ENCODE measurements around the gene SLC1A2. TPM values are rescaled to one million over a fixed set of nuclear protein-coding genes. Genes with fewer than 3 reads are reported as not detected.

The SLC1A2 gene
- total RNA-seq, 2 experiments from 2014 or later: not detected

DNA sequence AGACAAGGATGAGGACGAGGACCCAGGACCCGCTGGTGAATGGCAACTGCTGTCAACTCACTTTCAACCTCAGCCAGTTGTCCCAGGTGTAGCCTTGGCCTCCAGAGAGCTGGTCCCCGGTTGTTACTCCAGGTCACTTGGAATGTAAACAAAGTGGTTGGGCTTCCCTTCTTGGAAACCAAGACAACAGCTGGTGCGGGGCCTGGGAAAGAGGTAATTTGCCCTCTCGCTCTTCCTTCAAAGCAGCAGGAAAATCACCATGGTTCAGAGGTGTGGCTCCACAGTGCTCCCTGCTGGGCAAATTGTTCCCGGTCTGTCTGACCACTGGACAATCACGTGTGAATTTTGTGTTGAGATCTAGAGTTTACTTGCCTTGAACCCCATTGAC lies 15.0 kb downstream of the SLC1A2 start:
- no peaks in the 10 kb centered on the region for H3K4me1 Mint-ChIP-seq (ENCODE audit: low read depth)
- intact Hi-C loops (cut with micrococcal nuclease): no loop called here
- H3K27ac Mint-ChIP-seq: no peak overlapping the region
- H3K27me3 Mint-ChIP-seq: no peaks in the 10 kb centered on the region
- CTCF ChIA-PET: interaction anchor here (0.6 to 2.6 kb wide), 9 partner anchors 12 to 838 kb away, joined by 3 to 9 read pairs (median 4); partner anchors contain the start of genes APIP and PDHX
- DNase-seq: peak; percentile 37
- no peak overlapping the region for H3K4me3 Mint-ChIP-seq
- POLR2A ChIA-PET: no interaction called here
- no peaks in the 10 kb centered on the region for H3K36me3 Mint-ChIP-seq
- no peaks in the 10 kb centered on the region for H3K9me3 Mint-ChIP-seq

DNA sequence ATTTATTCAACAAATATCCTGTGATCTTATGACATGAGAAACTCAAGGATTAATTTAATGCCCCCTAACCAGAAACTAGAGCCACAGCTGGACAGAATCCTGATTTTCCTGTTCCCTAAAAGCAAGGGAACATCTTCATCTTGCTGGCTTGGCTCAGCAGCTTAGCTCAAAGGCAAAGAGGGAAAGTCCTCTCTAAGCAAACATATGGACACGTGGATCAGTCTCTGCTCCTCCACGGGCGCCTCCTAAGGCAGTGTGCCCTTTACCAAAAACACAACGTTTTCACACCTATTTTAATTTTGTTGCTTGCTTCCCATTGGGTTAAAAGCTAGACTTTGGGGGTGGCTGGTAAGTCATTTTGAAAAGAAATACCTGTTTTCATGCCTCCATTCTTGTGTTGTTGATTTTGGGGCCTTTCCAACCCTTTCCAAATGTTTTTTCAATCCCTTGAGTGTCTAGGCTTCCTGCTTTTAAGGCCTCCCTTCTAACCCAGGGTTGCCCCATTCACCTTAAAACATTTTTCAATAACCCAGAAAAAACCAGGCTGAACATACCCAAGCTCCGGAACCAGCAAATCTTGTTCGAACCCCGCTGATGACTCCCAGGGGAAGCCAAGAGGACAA lies 15.5 kb downstream of the SLC1A2 start:
- peaks cover 4% of the 10 kb centered on the region for H3K27me3 Mint-ChIP-seq
- no peak overlapping the region for H3K4me3 Mint-ChIP-seq
- ChIA-PET CTCF (interaction anchor here (0.6 to 2.6 kb wide), 9 partner anchors 12 to 838 kb away, joined by 3 to 9 read pairs (median 4); partner anchors contain the start of genes APIP and PDHX), POLR2A (no interaction called here)
- no peaks in the 10 kb centered on the region for H3K9me3 Mint-ChIP-seq
- H3K4me1 Mint-ChIP-seq (ENCODE audit: low read depth): no peaks in the 10 kb centered on the region
- intact Hi-C loops (cut with micrococcal nuclease): no loop called here
- no peak for DNase-seq
- no peaks in the 10 kb centered on the region for H3K36me3 Mint-ChIP-seq
- no peak overlapping the region for H3K27ac Mint-ChIP-seq

- no peak overlapping the region for H3K27ac Mint-ChIP-seq
- CTCF ChIA-PET: interaction anchor here (0.6 to 2.6 kb wide), 9 partner anchors 11 to 1331 kb away, joined by 3 to 9 read pairs (median 4); partner anchors contain the start of genes APIP and PDHX
- no peak for DNase-seq
These were observed 16.4 kb downstream of the SLC1A2 start for GRCh38 chr11:35402751-35403660.

DNA sequence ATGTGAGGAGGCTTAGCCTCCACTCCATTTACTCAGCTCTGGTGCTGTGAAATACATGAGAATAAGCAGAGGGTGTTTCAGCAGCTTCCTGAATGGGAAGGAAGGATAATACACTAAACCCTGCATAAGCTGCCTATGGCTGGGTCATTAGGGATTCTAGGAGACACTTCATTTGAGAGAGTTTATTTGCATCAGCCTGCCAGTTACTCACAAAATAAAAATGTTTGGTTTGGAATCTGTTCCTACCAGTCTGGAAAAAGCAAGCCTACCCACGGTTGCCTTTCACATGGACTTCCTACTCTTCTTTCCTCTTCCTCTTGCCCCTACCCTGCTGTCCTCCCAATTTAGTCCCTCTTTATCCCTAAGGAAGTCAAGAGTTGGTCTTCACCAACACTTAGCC lies 20.5 kb downstream of the SLC1A2 start:
- no peaks in the 10 kb centered on the region for H3K4me1 Mint-ChIP-seq (ENCODE audit: low read depth)
- peaks cover 12% of the 10 kb centered on the region for H3K27me3 Mint-ChIP-seq
- no peak overlapping the region for H3K4me3 Mint-ChIP-seq
- no peak overlapping the region for H3K27ac Mint-ChIP-seq
- no peaks in the 10 kb centered on the region for H3K36me3 Mint-ChIP-seq
- POLR2A ChIA-PET: no interaction called here
- intact Hi-C loops (cut with micrococcal nuclease): no loop called here
- H3K9me3 Mint-ChIP-seq: no peaks in the 10 kb centered on the region
- DNase-seq: no peak
- CTCF ChIA-PET: no interaction called here

More at GRCh38 chr11:35402751-35403660, 16.4 kb downstream of the SLC1A2 start:
- Mint-ChIP-seq H3K4me1 (ENCODE audit: low read depth) (no peaks in the 10 kb centered on the region), H3K9me3 (no peaks in the 10 kb centered on the region), H3K4me3 (no peak overlapping the region), H3K27me3 (peaks cover 8% of the 10 kb centered on the region), H3K36me3 (no peaks in the 10 kb centered on the region)
- POLR2A ChIA-PET: no interaction called here
- intact Hi-C loops (cut with micrococcal nuclease): no loop called here

DNA sequence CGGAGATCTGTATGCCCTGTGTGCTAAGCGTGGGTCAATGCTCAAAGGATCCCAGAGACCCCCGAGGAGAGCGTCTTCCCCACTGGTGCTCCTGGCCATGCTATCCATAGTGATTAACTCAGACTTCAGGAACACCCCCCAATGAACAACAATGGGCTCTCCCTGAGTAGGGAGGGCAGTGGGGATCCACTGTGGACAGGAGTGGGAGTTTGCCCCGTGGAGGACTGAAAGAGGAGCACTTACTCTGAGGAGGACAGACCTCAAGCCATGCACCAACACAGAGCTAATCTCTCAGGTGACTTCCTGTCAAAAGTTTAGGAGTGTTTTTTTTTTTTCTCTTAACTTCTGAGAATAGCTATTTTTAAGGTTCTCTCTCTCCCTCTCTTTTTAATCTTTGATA lies 24.4 kb downstream of the SLC1A2 start:
- intact Hi-C loops (cut with micrococcal nuclease): loop anchor here (5.0 kb wide), 3 partner anchors 553 to 883 kb away; partner anchors contain the start of gene ELF5
- POLR2A ChIA-PET: interaction anchor here (0.6 kb wide), 1 partner anchor 180 kb away, joined by 4 read pairs; no protein-coding TSS in a partner anchor
- H3K4me1 Mint-ChIP-seq (ENCODE audit: low read depth): peaks cover 24% of the 10 kb centered on the region
- H3K4me3 Mint-ChIP-seq: no peak overlapping the region
- H3K9me3 Mint-ChIP-seq: no peaks in the 10 kb centered on the region
- CTCF ChIA-PET: interaction anchor here (1.4 to 6.8 kb wide), 3 partner anchors 18 to 808 kb away, joined by 3 to 151 read pairs (median 39); no protein-coding TSS in a partner anchor
- no peak overlapping the region for H3K27ac Mint-ChIP-seq
- no peak for DNase-seq
- H3K27me3 Mint-ChIP-seq: peaks cover 14% of the 10 kb centered on the region
- no peaks in the 10 kb centered on the region for H3K36me3 Mint-ChIP-seq

DNA sequence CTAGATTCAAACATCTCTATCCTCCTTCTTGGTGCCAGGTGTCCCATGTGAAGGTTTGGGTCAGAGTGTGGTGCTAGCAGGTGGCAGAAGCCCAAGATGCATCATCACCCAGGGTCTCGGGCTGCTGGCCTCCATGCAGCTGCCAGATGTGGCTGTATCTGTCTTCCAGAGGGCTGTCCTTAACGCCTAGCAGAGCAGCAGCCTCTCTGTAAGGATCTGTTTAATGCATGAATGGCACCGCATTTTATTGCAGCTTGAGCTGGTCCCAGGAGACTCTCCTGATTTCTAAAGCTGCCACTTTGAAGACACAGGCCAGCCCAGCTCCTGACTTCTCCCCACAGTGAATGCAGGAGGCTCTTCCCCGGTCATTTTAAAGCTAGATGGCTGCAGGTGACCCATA lies 26.3 kb downstream of the SLC1A2 start:
- Mint-ChIP-seq H3K9me3 (no peaks in the 10 kb centered on the region), H3K36me3 (no peaks in the 10 kb centered on the region), H3K27me3 (peaks cover 7% of the 10 kb centered on the region), H3K4me3 (no peak overlapping the region), H3K27ac (no peak overlapping the region), H3K4me1 (ENCODE audit: low read depth) (peaks cover 26% of the 10 kb centered on the region)
- CTCF ChIA-PET: interaction anchor here (0.5 to 6.8 kb wide), 13 partner anchors 11 to 806 kb away, joined by 3 to 151 read pairs (median 6); no protein-coding TSS in a partner anchor
- intact Hi-C loops (cut with micrococcal nuclease): loop anchor here (5.0 kb wide), 3 partner anchors 551 to 881 kb away; partner anchors contain the start of gene ELF5
- POLR2A ChIA-PET: no interaction called here
- no peak for DNase-seq

GRCh38 chr11:35391922-35392688 lies 27.3 kb downstream of the SLC1A2 start:
- Mint-ChIP-seq H3K27me3 (peaks cover 4% of the 10 kb centered on the region), H3K4me3 (no peak overlapping the region), H3K4me1 (ENCODE audit: low read depth) (peaks cover 30% of the 10 kb centered on the region), H3K36me3 (no peaks in the 10 kb centered on the region), H3K27ac (no peak overlapping the region), H3K9me3 (no peaks in the 10 kb centered on the region)
- DNase-seq: peak; percentile 89
- intact Hi-C loops (cut with micrococcal nuclease): loop anchor here (1.0 to 5.0 kb wide), 11 partner anchors 55 to 880 kb away; partner anchors contain the start of genes APIP, ELF5 and PDHX
- ChIA-PET POLR2A (no interaction called here), CTCF (interaction anchor here (0.6 to 6.8 kb wide), 42 partner anchors 10 to 805 kb away, joined by 3 to 151 read pairs (median 4); no protein-coding TSS in a partner anchor)

- ChIA-PET CTCF (interaction anchor here (0.6 to 6.8 kb wide), 39 partner anchors 13 to 804 kb away, joined by 3 to 151 read pairs (median 4); no protein-coding TSS in a partner anchor), POLR2A (no interaction called here)
- DNase-seq: peak; percentile 61
- Mint-ChIP-seq H3K9me3 (no peaks in the 10 kb centered on the region), H3K4me1 (ENCODE audit: low read depth) (peaks cover 33% of the 10 kb centered on the region), H3K27ac (peak overlapping the region; percentile 42), H3K4me3 (peak overlapping the region; percentile 45), H3K36me3 (no peaks in the 10 kb centered on the region), H3K27me3 (peaks cover 4% of the 10 kb centered on the region)
- intact Hi-C loops (cut with micrococcal nuclease): loop anchor here (1.0 to 5.0 kb wide), 9 partner anchors 54 to 879 kb away; partner anchors contain the start of genes APIP, ELF5 and PDHX
These were observed 28.3 kb downstream of the SLC1A2 start for GRCh38 chr11:35390737-35391682.

- ChIA-PET CTCF (interaction anchor here (0.6 to 6.8 kb wide), 7 partner anchors 40 to 464 kb away, joined by 3 to 151 read pairs (median 3); no protein-coding TSS in a partner anchor), POLR2A (no interaction called here)
- H3K36me3 Mint-ChIP-seq: no peaks in the 10 kb centered on the region
- peaks cover 3% of the 10 kb centered on the region for H3K27me3 Mint-ChIP-seq
- no peak overlapping the region for H3K4me3 Mint-ChIP-seq
- intact Hi-C loops (cut with micrococcal nuclease): loop anchor here (1.0 to 5.0 kb wide), 7 partner anchors 151 to 878 kb away; partner anchors contain the start of genes APIP, ELF5 and PDHX
- no peak overlapping the region for H3K27ac Mint-ChIP-seq
- DNase-seq: peak; percentile 77
- H3K9me3 Mint-ChIP-seq: peaks cover 4% of the 10 kb centered on the region
- H3K4me1 Mint-ChIP-seq (ENCODE audit: low read depth): peaks cover 33% of the 10 kb centered on the region
These were observed 29.4 kb downstream of the SLC1A2 start for GRCh38 chr11:35389897-35390465.

- Mint-ChIP-seq H3K9me3 (peaks cover 6% of the 10 kb centered on the region), H3K4me3 (no peak overlapping the region), H3K27me3 (peaks cover 3% of the 10 kb centered on the region), H3K27ac (no peak overlapping the region), H3K4me1 (ENCODE audit: low read depth) (peaks cover 33% of the 10 kb centered on the region), H3K36me3 (no peaks in the 10 kb centered on the region)
- DNase-seq: no peak
- ChIA-PET CTCF (interaction anchor here (0.6 to 6.8 kb wide), 5 partner anchors 201 to 763 kb away, joined by 3 to 151 read pairs (median 3); no protein-coding TSS in a partner anchor), POLR2A (no interaction called here)
- intact Hi-C loops (cut with micrococcal nuclease): no loop called here
These were observed 30.2 kb downstream of the SLC1A2 start for GRCh38 chr11:35389112-35389511.

Measured in activated CD4-positive, alpha-beta memory T cell treated with anti-CD3 and anti-CD28 coated beads for 36 hours (primary cell).